Loucy (cell line): ENCODE measurements around the gene LGR5.
"Not testable (repeated sequence)": the region's sequence is repeated elsewhere in the genome, so short reads cannot be mapped to it uniquely, and the experiment has no call there.

Experiments
- H2AFZ ChIP-seq: fragments of 200-600 bp; sonication (generic); 2 replicates; pipeline ENCODE4 v1.6.0; 2016; ENCODE audit warnings: antibody characterized with exemption, mild to moderate bottlenecking, low read length, moderate library complexity
- H3F3A ChIP-seq: fragments of 200-600 bp; 2 replicates; pipeline ENCODE4 v1.6.0; 2016; ENCODE audit warnings: antibody characterized with exemption, low read depth, mild to moderate bottlenecking
- H3K27me3 ChIP-seq: fragments of 200-600 bp; sonication (generic); 2 replicates; pipeline ENCODE4 v1.6.1; 2014; ENCODE audit warnings: low read length, mild to moderate bottlenecking; ENCODE audit not compliant: insufficient read depth, poor library complexity, severe bottlenecking
- H3K36me3 ChIP-seq: fragments of 200-600 bp; sonication (generic); 2 replicates; pipeline ENCODE4 v1.6.1; 2016; ENCODE audit warnings: low read length; ENCODE audit not compliant: insufficient read depth
- H3K4me1 ChIP-seq: fragments of 200-600 bp; sonication (generic); 2 replicates; pipeline ENCODE4 v1.5.1; 2014; ENCODE audit warnings: low read length, mild to moderate bottlenecking; ENCODE audit not compliant: insufficient read depth, poor library complexity, severe bottlenecking
- H3K4me2 ChIP-seq: fragments of 200-600 bp; sonication (generic); 2 replicates; pipeline ENCODE4 v1.6.0; 2014; ENCODE audit warnings: antibody characterized with exemption, low read length, low read depth, mild to moderate bottlenecking; ENCODE audit not compliant: poor library complexity, severe bottlenecking
- H3K4me3 ChIP-seq: fragments of 200-600 bp; sonication (generic); 2 replicates; pipeline ENCODE4 v1.5.1; 2014; ENCODE audit warnings: low read length, mild to moderate bottlenecking, mixed read lengths; ENCODE audit not compliant: poor library complexity, severe bottlenecking
- H3K79me2 ChIP-seq: fragments of 200-600 bp; sonication (generic); 2 replicates; pipeline ENCODE4 v1.6.1; 2014; ENCODE audit warnings: low read length; ENCODE audit not compliant: insufficient read depth
- H3K9ac ChIP-seq: fragments of 200-600 bp; sonication (generic); 2 replicates; pipeline ENCODE4 v1.6.0; 2014; ENCODE audit warnings: mild to moderate bottlenecking, low read depth, low read length, moderate library complexity; ENCODE audit not compliant: poor library complexity, severe bottlenecking
- H3K9me2 ChIP-seq: fragments of 200-600 bp; sonication (generic); replicated peaks from 2 replicates; pipeline ENCODE4 v1.6.1; 2016; ENCODE audit warnings: low read depth, low read length, mixed read lengths
- H3K9me3 ChIP-seq: fragments of 200-600 bp; sonication (generic); 2 replicates; pipeline ENCODE4 v1.6.1; 2014; ENCODE audit warnings: mild to moderate bottlenecking, antibody characterized with exemption, low read length, low read depth; ENCODE audit not compliant: insufficient read depth
- H4K20me1 ChIP-seq: fragments of 200-600 bp; sonication (generic); 2 replicates; pipeline ENCODE4 v1.6.0; 2014; ENCODE audit warnings: antibody characterized with exemption, low read length, mild to moderate bottlenecking; ENCODE audit not compliant: insufficient read depth, poor library complexity, severe bottlenecking
- EZH2phosphoT487 ChIP-seq: fragments of 200-600 bp; IDR thresholded peaks from 2 replicates; pipeline ENCODE4 v1.6.1; 2018; ENCODE audit warnings: antibody characterized with exemption, mild to moderate bottlenecking, moderate library complexity, borderline replicate concordance
- TF ChIP-seq, protein P1 (sequence below): fragments of 200-600 bp; sonication (generic); conservative IDR thresholded peaks from 2 replicates; pipeline ENCODE4 v1.5.1; 2014; ENCODE audit warnings: mild to moderate bottlenecking, antibody characterized with exemption, low read length

LGR5 gene

DNA sequence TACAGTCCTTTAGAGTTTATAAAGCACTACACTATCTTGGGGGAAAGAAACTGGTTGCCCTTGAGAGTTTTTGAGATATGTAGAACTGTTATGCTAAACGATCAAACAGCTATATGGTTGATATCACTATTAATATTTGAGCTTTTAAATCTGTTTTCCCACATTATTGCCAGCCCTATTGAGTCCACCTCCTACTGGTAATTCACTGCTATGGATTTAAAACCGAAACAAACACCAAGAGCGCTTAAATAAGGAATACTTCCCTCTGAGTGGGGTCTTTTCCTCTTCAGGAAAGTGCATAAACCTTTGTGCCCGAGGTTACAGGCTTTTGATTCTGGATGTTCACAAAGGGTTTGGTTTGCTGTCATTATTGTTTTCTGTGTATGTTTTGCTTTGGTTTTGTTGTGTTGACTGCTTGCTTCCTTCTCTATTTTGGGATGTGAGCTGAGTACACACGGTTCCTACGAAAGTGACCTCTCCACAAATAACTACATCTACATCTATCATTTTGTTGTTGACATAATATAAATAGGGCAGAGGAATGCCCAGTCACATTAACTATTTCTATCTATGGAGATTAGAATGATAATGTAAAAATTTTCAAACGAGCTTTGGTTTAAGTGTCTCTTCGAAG is 44.8 kb downstream of the LGR5 start:
- TF ChIP-seq, protein P1, sequence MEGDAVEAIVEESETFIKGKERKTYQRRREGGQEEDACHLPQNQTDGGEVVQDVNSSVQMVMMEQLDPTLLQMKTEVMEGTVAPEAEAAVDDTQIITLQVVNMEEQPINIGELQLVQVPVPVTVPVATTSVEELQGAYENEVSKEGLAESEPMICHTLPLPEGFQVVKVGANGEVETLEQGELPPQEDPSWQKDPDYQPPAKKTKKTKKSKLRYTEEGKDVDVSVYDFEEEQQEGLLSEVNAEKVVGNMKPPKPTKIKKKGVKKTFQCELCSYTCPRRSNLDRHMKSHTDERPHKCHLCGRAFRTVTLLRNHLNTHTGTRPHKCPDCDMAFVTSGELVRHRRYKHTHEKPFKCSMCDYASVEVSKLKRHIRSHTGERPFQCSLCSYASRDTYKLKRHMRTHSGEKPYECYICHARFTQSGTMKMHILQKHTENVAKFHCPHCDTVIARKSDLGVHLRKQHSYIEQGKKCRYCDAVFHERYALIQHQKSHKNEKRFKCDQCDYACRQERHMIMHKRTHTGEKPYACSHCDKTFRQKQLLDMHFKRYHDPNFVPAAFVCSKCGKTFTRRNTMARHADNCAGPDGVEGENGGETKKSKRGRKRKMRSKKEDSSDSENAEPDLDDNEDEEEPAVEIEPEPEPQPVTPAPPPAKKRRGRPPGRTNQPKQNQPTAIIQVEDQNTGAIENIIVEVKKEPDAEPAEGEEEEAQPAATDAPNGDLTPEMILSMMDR, result no peak
- no peak for TF ChIP-seq EZH2phosphoT487
- H2AFZ ChIP-seq, result no peak overlapping the region
- H4K20me1 ChIP-seq, result no peaks in the 10 kb centered on the region
- no peaks in the 10 kb centered on the region for H3K79me2 ChIP-seq
- H3K4me3 ChIP-seq, result no peak overlapping the region
- no peak overlapping the region for H3K4me2 ChIP-seq
- 0 out of 2 replicates have a peak, but pooled peaks cover under 1% of the 10 kb centered on the region for H3K9me3 ChIP-seq
- no peak overlapping the region for H3K9ac ChIP-seq
- no peaks in the 10 kb centered on the region for H3K4me1 ChIP-seq
- no peaks in the 10 kb centered on the region for H3K36me3 ChIP-seq
- H3F3A ChIP-seq, result no peaks in the 10 kb centered on the region
- H3K27me3 ChIP-seq, result no peaks in the 10 kb centered on the region
- H3K9me2 ChIP-seq, result no peaks in the 10 kb centered on the region

DNA sequence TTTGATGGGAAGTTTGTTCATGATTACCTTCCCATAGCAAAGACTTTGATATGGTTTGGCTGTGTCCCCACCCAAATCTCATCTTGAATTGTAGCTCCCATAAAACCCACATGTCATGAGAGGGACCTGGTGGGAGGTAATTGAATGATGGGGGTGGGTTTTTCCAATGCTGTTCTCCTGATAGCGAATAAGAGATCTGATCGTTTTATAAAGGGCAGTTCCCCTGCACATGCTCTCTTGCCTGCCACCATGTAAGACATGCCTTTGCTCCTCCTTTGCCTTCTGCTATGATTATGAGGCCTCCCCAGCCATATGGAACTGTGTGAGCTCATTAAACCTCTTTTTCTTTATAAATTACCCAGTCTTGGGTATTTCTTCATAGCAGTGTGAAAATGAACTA is 51.2 kb downstream of the LGR5 start:
- H3K36me3 ChIP-seq, H4K20me1 ChIP-seq, H2AFZ ChIP-seq, H3K4me2 ChIP-seq, H3K9me2 ChIP-seq, H3K4me3 ChIP-seq, H3K79me2 ChIP-seq, H3F3A ChIP-seq, H3K27me3 ChIP-seq, H3K9ac ChIP-seq: not testable (repeated sequence)
- Histone ChIP-seq H3K9me3 (peaks cover 43% of the 10 kb centered on the region), H3K4me1 (peaks cover 22% of the 10 kb centered on the region)

DNA sequence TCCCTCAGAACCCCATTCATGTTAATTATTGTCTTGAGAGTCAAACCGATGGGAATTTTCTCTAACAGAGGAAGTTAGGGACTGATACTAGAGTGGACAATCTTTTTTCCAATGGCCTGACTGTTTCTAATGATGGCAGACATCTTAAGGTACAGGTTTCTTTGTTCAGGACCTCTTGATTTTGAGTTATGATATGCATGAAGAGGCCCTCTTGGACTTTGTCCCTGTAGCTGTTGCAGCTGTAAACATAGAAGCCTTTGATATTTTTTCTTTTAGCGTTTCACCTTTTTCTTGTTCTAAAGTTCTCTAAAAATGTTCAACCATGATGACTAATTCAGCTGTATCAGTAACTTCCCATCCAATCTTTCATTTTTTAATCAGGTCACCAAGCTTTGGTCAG is 53.0 kb downstream of the LGR5 start:
- TF ChIP-seq, protein P1, result no peak
- TF ChIP-seq EZH2phosphoT487, result no peak
- no peak overlapping the region for H3K4me3 ChIP-seq
- no peaks in the 10 kb centered on the region for H3K79me2 ChIP-seq
- no peaks in the 10 kb centered on the region for H4K20me1 ChIP-seq
- H3K9me3 ChIP-seq, result peaks cover 43% of the 10 kb centered on the region
- H3K36me3 ChIP-seq, result no peaks in the 10 kb centered on the region
- H3F3A ChIP-seq, result peaks cover 6% of the 10 kb centered on the region; the same call in 1 of the 2 replicates
- H2AFZ ChIP-seq, result no peak overlapping the region
- no peak overlapping the region for H3K4me2 ChIP-seq
- H3K9ac ChIP-seq, result no peak overlapping the region
- H3K4me1 ChIP-seq, result peaks cover 22% of the 10 kb centered on the region
- no peaks in the 10 kb centered on the region for H3K27me3 ChIP-seq
- H3K9me2 ChIP-seq, result no peaks in the 10 kb centered on the region

DNA sequence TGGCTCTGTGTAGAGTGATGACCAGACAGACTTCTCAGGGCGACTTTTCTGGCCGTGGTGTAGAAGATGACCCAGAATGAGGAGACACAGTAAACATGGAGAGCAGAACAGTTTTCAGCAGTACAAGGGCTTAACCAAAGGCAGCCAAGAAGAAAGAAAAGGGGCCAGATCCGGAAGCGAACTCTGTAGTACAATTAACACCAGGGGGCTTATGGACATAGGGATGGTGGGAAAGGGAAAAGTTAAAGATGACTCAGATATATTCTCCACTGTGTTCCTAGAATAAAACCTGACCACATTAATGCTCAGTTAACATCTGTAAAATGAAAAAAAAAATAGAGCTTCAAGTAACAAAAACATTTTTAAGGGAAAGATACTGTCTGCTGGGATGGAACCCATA is 60.2 kb downstream of the LGR5 start:
- no peaks in the 10 kb centered on the region for H4K20me1 ChIP-seq
- no peak overlapping the region for H2AFZ ChIP-seq
- H3K4me1 ChIP-seq, result peaks cover 26% of the 10 kb centered on the region
- H3K9me3 ChIP-seq, result peaks cover 10% of the 10 kb centered on the region
- TF ChIP-seq EZH2phosphoT487, result no peak
- TF ChIP-seq, protein P1, result no peak
- H3K4me2 ChIP-seq, result no peak overlapping the region
- H3F3A ChIP-seq, result peaks cover 13% of the 10 kb centered on the region
- no peaks in the 10 kb centered on the region for H3K36me3 ChIP-seq
- no peaks in the 10 kb centered on the region for H3K79me2 ChIP-seq
- H3K9ac ChIP-seq, result no peak overlapping the region
- no peaks in the 10 kb centered on the region for H3K9me2 ChIP-seq
- no peak overlapping the region for H3K4me3 ChIP-seq
- H3K27me3 ChIP-seq, result no peaks in the 10 kb centered on the region
